Activated naive CD8-positive, alpha-beta T cell treated with anti-CD3 and anti-CD28 coated beads, Interleukin-2, amount 10 ng/mL, durations not matched to agents 7 days and 5 days (primary cell): ENCODE results near the gene GNAQ. TPM values are rescaled to one million over a fixed set of nuclear protein-coding genes. Genes with fewer than 3 reads are reported as not detected.
"Not testable (repeated sequence)": the region's sequence is repeated elsewhere in the genome, so short reads cannot be mapped to it uniquely, and the experiment has no call there.

Experiments
- ATAC-seq: fragments of 150-1000 bp; cut with Tn5 transposase; one replicate; pipeline ENCODE4 v1.10.0; 2021; ENCODE audit warnings: low read depth, moderate library complexity
- POLR2A ChIA-PET: fragments of 350-600 bp; sonication (Branson Sonifier 250); formaldehyde crosslinking; loops from one replicate; lab custom pipeline; 2021; ENCODE audit warnings: antibody characterized with exemption; lab: Charles Lee
- DNase-seq: peaks from one replicate; pipeline ENCODE4 v3.0.0; 2021
- H3K27ac Mint-ChIP-seq: one replicate; pipeline ENCODE4 v1.8.0; 2022; ENCODE audit warnings: mild to moderate bottlenecking, mixed read lengths
- H3K27me3 Mint-ChIP-seq: one replicate; pipeline ENCODE4 v1.8.0; 2022; ENCODE audit warnings: mild to moderate bottlenecking, moderate library complexity, mixed read lengths
- H3K36me3 Mint-ChIP-seq: one replicate; pipeline ENCODE4 v1.8.0; 2021; ENCODE audit warnings: mild to moderate bottlenecking, mixed read lengths
- H3K4me1 Mint-ChIP-seq: one replicate; pipeline ENCODE4 v1.8.0; 2021; ENCODE audit warnings: mixed read lengths
- H3K4me3 Mint-ChIP-seq: one replicate; pipeline ENCODE4 v1.8.0; 2022; ENCODE audit warnings: mild to moderate bottlenecking, moderate library complexity, mixed read lengths
- H3K9me3 Mint-ChIP-seq: one replicate; pipeline ENCODE4 v1.8.0; 2021; ENCODE audit warnings: mixed read lengths
- total RNA-seq, 2 experiments: library from RNA; stranded (reverse); gene quantifications; one replicate each; pipeline ENCODE4 v1.2.3, GENCODE V29; 2021

GNAQ gene
- total RNA-seq, 2 experiments from 2014 or later, result 25.5 to 30.4 TPM

DNA sequence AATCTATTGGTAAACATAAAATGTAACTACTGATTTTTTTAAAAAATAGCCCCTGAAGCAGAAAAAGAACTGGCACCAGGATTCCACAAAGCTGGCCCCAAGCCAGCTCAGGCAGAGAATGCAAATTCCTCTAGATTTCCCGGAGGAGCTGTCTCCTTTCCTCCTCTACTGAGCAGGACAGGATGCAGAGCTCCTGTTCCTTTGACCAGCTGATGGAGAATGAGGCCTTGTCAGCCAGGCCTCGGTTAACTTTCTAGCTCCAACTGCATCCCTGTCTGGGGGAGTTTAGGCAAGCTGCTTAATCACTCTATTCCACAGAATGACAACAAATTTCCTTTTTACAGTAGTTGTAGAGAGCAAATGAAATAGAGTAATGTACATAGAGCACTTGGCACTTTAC, 155.5 kb downstream of the GNAQ start:
- H3K4me1 Mint-ChIP-seq, result peaks cover 3% of the 10 kb centered on the region
- peaks cover 1% of the 10 kb centered on the region for H3K9me3 Mint-ChIP-seq
- H3K4me3 Mint-ChIP-seq, result no peak overlapping the region
- no peaks in the 10 kb centered on the region for H3K27me3 Mint-ChIP-seq
- H3K27ac Mint-ChIP-seq, result no peak overlapping the region
- POLR2A ChIA-PET, result no interaction called here
- no peak for ATAC-seq
- no peak for DNase-seq
- H3K36me3 Mint-ChIP-seq, result peaks cover 6% of the 10 kb centered on the region

GRCh38 chr9:77872863-77873262, 158.7 kb downstream of the GNAQ start:
- Mint-ChIP-seq H3K4me1 (peaks cover 3% of the 10 kb centered on the region), H3K4me3 (no peak overlapping the region), H3K27me3 (no peaks in the 10 kb centered on the region), H3K27ac (no peak overlapping the region), H3K9me3 (peaks cover 1% of the 10 kb centered on the region), H3K36me3 (peaks cover 6% of the 10 kb centered on the region)
- ATAC-seq (no peak), DNase-seq (no peak)
- POLR2A ChIA-PET, result no interaction called here

GRCh38 chr9:77872177-77872576, 159.4 kb downstream of the GNAQ start:
- peaks cover 1% of the 10 kb centered on the region for H3K9me3 Mint-ChIP-seq
- no peak for ATAC-seq
- H3K27ac Mint-ChIP-seq, result no peak overlapping the region
- no peak overlapping the region for H3K4me3 Mint-ChIP-seq
- peaks cover 3% of the 10 kb centered on the region for H3K4me1 Mint-ChIP-seq
- POLR2A ChIA-PET, result no interaction called here
- H3K36me3 Mint-ChIP-seq, result peaks cover 6% of the 10 kb centered on the region
- H3K27me3 Mint-ChIP-seq, result no peaks in the 10 kb centered on the region
- no peak for DNase-seq

DNA sequence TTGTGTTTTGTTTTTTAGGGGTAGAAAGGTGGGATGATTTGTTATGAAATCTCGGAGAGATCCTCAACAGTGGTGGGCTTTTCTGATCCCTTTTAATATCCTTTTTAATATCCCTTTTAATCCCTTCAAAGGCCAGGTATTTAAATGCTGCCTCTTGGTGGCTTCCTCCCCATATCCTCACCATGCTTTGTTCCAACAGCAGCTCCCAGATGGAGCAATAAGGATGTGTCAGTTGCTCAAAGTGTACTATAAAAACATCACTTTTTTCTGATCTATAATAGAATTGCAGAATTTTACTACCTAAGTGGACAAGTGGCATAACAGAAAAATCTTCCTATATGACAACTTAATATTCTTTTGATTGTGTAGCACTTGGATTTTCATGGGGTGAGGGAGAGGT, 160.1 kb downstream of the GNAQ start:
- POLR2A ChIA-PET, result interaction anchor here (0.6 kb wide), 1 partner anchor 33 kb away, joined by 8 read pairs; no protein-coding TSS in a partner anchor
- peaks cover 3% of the 10 kb centered on the region for H3K4me1 Mint-ChIP-seq

GRCh38 chr9:77866878-77867277, 164.7 kb downstream of the GNAQ start:
- peaks cover 7% of the 10 kb centered on the region for H3K4me1 Mint-ChIP-seq
- H3K36me3 Mint-ChIP-seq, result peaks cover 32% of the 10 kb centered on the region
- peaks cover 24% of the 10 kb centered on the region for H3K9me3 Mint-ChIP-seq
- POLR2A ChIA-PET, result no interaction called here
- no peak overlapping the region for H3K27ac Mint-ChIP-seq
- no peak for ATAC-seq
- no peak for DNase-seq
- H3K4me3 Mint-ChIP-seq, result no peak overlapping the region
- H3K27me3 Mint-ChIP-seq, result no peaks in the 10 kb centered on the region

More for the DNA sequence above, 160.1 kb downstream of the GNAQ start:
- no peak overlapping the region for H3K27ac Mint-ChIP-seq
- H3K27me3 Mint-ChIP-seq, result no peaks in the 10 kb centered on the region
- peaks cover 9% of the 10 kb centered on the region for H3K36me3 Mint-ChIP-seq
- no peak for ATAC-seq
- no peak for DNase-seq
- H3K4me3 Mint-ChIP-seq, result no peak overlapping the region
- H3K9me3 Mint-ChIP-seq, result peaks cover 1% of the 10 kb centered on the region

DNA sequence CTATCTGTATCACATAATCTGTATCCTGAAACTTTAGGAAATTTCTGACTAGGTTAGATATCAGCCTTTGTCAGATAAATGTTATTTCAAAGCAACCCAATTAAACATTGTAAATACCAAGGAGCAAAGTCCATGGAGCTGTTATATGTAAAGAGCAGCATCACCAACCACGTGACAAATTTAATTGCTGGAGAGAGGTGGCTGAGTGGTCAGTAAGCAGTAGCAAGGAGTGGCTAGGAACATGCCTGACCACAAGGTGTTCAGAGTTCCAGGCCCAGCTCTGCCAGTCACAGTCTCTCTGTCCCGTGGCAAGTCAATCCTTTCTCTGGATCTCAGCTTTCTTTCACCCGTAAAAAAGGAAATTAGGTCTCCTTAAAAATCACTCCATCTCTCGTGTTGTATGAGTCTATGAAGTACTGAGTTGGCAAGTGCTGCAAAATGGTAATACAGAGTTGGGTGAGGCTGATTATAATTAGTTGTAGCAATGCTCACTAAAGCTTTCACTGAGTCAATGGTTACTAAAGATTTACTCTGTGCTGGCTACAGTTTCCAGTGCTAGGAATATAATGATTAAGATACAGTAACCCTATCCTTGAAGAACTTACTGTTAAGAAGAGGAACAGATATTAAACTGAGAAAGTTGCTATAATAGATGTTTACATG, 166.1 kb downstream of the GNAQ start:
- Mint-ChIP-seq H3K4me3 (no peak overlapping the region), H3K27ac (no peak overlapping the region)
- POLR2A ChIA-PET, result no interaction called here

DNA sequence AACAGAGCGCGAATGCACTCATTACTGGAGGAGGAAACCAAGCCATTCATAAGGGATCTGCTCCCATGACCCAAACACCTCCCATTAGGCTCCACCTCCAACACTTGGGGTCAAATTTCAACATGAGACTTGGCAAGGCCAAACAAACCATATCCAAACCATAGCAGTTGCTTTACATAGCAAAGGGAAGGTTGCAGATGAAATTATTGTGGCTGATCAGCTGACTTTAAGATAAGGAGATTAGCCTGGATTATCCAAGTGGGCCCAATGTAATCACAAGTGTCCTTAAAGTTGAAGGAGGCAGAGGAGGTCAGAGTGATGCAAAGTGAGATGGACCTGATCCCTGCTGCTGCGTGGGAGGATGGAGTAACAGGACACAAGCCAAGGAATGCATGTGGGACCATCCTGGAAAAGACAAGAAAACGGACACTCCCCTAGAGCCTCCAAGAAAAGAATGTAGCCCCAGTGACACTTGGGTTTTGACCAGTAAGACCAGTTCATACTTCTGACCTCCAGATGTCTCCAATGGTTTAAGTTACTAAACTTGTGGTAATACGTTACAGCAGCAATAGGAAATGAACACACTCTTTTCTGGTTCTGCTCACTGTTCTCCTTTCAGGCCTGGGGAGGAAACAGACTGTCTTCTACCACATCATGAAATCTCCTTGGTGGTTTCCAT, 167.3 kb downstream of the GNAQ start:
- no peaks in the 10 kb centered on the region for H3K27me3 Mint-ChIP-seq
- H3K4me1 Mint-ChIP-seq, result peaks cover 5% of the 10 kb centered on the region
- H3K27ac Mint-ChIP-seq, result no peak overlapping the region
- POLR2A ChIA-PET, result no interaction called here
- H3K36me3 Mint-ChIP-seq, result peaks cover 41% of the 10 kb centered on the region
- H3K9me3 Mint-ChIP-seq, result peaks cover 25% of the 10 kb centered on the region
- no peak for ATAC-seq
- no peak overlapping the region for H3K4me3 Mint-ChIP-seq
- DNase-seq, result no peak

More for the DNA sequence above, 166.1 kb downstream of the GNAQ start:
- DNase-seq, result no peak
- no peak for ATAC-seq
- Mint-ChIP-seq H3K4me1 (peaks cover 5% of the 10 kb centered on the region), H3K36me3 (peaks cover 41% of the 10 kb centered on the region), H3K9me3 (peaks cover 25% of the 10 kb centered on the region), H3K27me3 (no peaks in the 10 kb centered on the region)

GRCh38 chr9:77863638-77864037, 168.0 kb downstream of the GNAQ start:
- H3K27me3 Mint-ChIP-seq, H3K4me1 Mint-ChIP-seq, DNase-seq, POLR2A ChIA-PET, ATAC-seq, H3K27ac Mint-ChIP-seq, H3K4me3 Mint-ChIP-seq: not testable (repeated sequence)
- peaks cover 45% of the 10 kb centered on the region for H3K36me3 Mint-ChIP-seq
- H3K9me3 Mint-ChIP-seq, result peaks cover 25% of the 10 kb centered on the region

DNA sequence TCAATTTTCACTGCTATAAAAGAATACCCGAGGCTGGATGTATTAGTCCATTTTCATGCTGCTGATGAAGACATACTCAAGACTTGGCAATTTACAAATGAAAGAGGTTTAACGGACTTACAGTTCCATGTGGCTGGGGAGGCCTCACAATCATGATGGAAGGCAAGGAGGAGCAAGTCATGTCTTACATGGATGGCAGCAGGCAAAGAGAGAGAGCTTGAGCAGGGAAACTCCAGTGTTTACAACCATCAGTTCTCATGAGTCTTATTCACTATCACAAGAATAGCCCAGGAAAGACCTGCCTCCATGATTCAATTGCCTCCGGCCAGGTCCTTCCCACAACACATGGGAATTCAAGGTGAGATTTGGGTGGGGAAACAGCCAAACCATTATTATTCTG, 170.7 kb downstream of the GNAQ start:
- POLR2A ChIA-PET, H3K27me3 Mint-ChIP-seq, H3K4me3 Mint-ChIP-seq: not testable (repeated sequence)

DNA sequence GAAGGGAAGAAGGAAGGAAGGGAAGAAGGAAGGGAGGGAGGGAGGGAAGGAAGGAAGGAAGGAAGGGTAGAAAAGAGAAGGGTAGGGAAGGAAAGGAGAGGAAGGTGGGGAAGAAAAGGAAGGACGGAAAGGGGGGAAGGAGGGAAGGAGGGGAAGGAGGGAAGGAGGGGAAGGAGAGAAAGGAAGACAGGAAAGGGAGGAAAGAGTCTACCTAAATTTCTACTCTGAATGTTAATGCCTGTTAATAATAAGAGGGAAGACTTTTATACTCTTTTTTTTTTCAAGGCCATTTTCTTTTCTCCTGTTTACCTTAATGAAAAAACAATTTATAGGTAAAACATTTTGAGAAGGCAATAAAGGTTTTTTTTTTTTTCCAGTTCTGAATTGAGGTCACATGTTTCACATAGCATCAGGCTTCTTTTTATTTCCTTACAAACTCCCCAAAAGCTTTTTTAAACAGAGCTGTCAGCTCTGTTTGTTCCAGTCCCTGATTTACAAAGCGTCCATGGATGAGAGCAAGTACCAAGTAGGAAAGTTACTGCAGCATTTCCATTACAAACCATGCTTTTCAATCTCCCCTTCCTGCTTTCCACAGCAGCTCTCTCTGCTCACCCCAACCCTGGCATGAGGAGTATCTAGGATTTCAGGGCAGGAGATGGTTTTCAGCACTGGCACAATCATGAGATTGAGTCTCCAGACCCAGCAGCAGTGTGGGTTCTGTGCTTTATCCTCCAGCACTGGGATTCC, 173.9 kb downstream of the GNAQ start:
- H3K36me3 Mint-ChIP-seq, result peaks cover 22% of the 10 kb centered on the region
- ATAC-seq (no peak), DNase-seq (no peak)
- no peaks in the 10 kb centered on the region for H3K27me3 Mint-ChIP-seq
- POLR2A ChIA-PET, result no interaction called here
- peaks cover 5% of the 10 kb centered on the region for H3K9me3 Mint-ChIP-seq
- no peak overlapping the region for H3K4me3 Mint-ChIP-seq
- H3K4me1 Mint-ChIP-seq, result peaks cover 7% of the 10 kb centered on the region
- no peak overlapping the region for H3K27ac Mint-ChIP-seq

More for the DNA sequence above, 170.7 kb downstream of the GNAQ start:
- not testable (repeated sequence) for ATAC-seq, H3K4me1 Mint-ChIP-seq, DNase-seq, H3K27ac Mint-ChIP-seq
- Mint-ChIP-seq H3K36me3 (peaks cover 46% of the 10 kb centered on the region), H3K9me3 (peaks cover 25% of the 10 kb centered on the region)

GRCh38 chr9:77856615-77857014, 175.0 kb downstream of the GNAQ start:
- Mint-ChIP-seq H3K27me3 (no peaks in the 10 kb centered on the region), H3K36me3 (peaks cover 18% of the 10 kb centered on the region), H3K27ac (no peak overlapping the region), H3K4me3 (no peak overlapping the region), H3K4me1 (peaks cover 7% of the 10 kb centered on the region), H3K9me3 (peaks cover 2% of the 10 kb centered on the region)
- POLR2A ChIA-PET, result no interaction called here
- DNase-seq (no peak), ATAC-seq (no peak)

GRCh38 chr9:77854916-77855311, 176.7 kb downstream of the GNAQ start:
- POLR2A ChIA-PET, result no interaction called here
- Mint-ChIP-seq H3K4me1 (peaks cover 7% of the 10 kb centered on the region), H3K4me3 (no peak overlapping the region), H3K9me3 (no peaks in the 10 kb centered on the region), H3K36me3 (peaks cover 9% of the 10 kb centered on the region), H3K27ac (no peak overlapping the region), H3K27me3 (no peaks in the 10 kb centered on the region)
- DNase-seq (no peak), ATAC-seq (no peak)

DNA sequence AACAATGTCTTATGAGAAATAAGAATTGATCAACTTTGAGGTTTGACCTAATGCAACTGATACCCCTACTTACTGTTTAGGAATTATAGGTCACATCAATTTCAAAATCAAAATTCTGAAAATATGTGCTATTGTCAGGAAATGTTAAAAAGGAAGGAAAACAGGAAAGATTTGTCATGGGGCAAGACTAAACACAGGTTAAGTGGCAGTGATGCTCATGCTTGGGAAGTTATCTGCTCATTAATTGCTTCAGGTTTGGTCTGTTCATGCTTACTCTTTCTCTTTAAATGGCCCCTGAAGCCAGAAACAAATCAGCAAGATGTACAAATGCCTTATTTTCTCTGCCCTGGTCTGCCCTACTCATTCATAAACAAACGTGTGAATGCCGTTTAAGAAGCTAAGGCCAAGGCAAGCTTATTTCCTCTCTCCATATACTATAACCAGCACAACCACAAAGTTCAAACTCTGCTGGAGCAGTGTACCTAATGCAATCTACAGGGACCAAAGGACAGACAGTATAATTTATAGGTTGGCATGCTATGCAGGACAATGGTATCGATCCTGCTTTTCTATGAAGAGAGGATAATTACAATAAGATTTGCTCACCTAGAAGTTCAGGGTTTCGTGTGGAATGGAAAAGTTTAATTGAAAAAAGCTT, 177.2 kb downstream of the GNAQ start:
- Mint-ChIP-seq H3K4me3 (no peak overlapping the region), H3K9me3 (no peaks in the 10 kb centered on the region), H3K27ac (no peak overlapping the region), H3K4me1 (peaks cover 7% of the 10 kb centered on the region), H3K27me3 (no peaks in the 10 kb centered on the region), H3K36me3 (peaks cover 9% of the 10 kb centered on the region)
- ATAC-seq, result no peak
- no peak for DNase-seq
- POLR2A ChIA-PET, result no interaction called here
